GM12874 (cell line): Measurements from ENCODE around the gene COA8.

Source experiments
- TF ChIP-seq, protein P1 (sequence below): IDR thresholded peaks from 2 replicates; pipeline ENCODE4 v1.5.1; 2011; ENCODE audit warnings: low read depth, mild to moderate bottlenecking, control low read depth, low read length, moderate library complexity; ENCODE audit not compliant: insufficient read depth

Gene COA8

GRCh38 chr14:103624860-103625259 lies 62.1 kb downstream of the COA8 start:
- TF ChIP-seq, protein P1, sequence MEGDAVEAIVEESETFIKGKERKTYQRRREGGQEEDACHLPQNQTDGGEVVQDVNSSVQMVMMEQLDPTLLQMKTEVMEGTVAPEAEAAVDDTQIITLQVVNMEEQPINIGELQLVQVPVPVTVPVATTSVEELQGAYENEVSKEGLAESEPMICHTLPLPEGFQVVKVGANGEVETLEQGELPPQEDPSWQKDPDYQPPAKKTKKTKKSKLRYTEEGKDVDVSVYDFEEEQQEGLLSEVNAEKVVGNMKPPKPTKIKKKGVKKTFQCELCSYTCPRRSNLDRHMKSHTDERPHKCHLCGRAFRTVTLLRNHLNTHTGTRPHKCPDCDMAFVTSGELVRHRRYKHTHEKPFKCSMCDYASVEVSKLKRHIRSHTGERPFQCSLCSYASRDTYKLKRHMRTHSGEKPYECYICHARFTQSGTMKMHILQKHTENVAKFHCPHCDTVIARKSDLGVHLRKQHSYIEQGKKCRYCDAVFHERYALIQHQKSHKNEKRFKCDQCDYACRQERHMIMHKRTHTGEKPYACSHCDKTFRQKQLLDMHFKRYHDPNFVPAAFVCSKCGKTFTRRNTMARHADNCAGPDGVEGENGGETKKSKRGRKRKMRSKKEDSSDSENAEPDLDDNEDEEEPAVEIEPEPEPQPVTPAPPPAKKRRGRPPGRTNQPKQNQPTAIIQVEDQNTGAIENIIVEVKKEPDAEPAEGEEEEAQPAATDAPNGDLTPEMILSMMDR, result no peak

- TF ChIP-seq, protein P1, result no peak
These were observed 62.8 kb downstream of the COA8 start for GRCh38 chr14:103625356-103626095.

GRCh38 chr14:103626146-103626850 lies 63.5 kb downstream of the COA8 start:
- TF ChIP-seq, protein P1, result no peak

DNA sequence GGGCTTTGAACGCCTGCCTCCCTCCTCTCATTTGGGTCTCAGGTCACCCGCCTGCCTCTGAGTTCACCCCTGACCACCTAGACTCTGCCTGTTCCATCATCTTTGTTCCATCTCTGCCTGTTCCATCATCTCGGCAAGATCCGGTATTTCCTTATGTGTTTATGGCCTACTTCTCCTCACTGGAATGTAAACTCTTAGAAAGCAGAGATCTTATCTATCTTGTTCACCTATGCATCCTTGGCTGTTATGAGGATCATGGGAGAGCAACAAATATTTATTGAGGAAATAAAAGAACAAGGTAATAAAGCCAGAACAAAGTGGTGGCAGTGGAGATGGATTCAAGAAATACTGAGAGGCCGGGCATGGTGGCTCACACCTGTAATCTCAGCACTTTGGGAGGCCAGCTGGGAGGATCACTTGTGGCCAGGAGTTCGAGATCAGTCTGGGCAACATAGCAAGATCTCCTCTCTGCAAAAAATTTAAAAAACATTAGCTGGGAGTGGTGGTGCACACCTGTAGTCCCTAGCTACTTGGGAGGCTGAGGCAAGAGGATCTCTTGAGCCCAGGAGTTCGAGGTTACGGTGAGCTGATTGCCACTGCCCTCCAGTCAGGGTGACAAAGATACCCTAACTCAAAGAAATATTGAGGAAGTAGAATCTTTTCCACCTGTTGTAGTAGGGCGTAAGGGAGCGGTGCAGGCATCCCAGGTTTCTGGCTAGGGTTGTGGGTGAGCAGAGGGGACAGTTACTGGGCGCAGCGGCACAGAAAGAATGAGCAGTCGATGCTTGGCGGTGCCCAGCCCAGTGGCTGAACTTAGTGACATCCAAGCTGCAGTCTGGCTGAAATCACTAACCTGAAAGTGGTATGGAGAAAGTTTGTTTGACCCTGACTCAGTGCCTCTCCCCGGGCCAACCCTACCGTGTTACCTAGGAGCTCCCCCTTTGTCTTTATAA lies 64.6 kb downstream of the COA8 start:
- TF ChIP-seq, protein P1, result no peak

DNA sequence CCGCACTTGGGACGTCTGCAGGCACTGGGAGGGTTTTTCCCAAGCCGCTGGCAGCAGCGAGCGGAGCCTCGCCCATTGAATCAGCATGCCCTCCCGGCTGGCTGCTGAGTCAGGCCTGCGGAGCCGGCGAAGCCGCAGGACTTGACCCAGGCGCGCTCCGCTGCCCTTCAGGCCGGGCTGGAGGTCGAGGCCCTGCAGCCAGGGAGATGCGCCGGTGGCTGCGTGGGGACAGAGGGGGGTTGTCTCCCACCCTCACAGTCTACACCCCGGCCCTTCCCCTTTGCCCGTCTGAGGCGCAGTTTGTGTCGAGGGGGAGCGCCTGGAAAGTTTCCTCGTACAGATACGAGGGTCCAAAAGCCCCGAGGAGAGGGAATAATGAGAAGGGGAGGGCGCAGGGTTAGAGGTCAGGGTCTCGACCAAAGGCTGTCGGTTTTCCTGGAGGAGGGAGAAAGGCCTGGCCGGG lies 65.5 kb downstream of the COA8 start:
- TF ChIP-seq, protein P1, result no peak

DNA sequence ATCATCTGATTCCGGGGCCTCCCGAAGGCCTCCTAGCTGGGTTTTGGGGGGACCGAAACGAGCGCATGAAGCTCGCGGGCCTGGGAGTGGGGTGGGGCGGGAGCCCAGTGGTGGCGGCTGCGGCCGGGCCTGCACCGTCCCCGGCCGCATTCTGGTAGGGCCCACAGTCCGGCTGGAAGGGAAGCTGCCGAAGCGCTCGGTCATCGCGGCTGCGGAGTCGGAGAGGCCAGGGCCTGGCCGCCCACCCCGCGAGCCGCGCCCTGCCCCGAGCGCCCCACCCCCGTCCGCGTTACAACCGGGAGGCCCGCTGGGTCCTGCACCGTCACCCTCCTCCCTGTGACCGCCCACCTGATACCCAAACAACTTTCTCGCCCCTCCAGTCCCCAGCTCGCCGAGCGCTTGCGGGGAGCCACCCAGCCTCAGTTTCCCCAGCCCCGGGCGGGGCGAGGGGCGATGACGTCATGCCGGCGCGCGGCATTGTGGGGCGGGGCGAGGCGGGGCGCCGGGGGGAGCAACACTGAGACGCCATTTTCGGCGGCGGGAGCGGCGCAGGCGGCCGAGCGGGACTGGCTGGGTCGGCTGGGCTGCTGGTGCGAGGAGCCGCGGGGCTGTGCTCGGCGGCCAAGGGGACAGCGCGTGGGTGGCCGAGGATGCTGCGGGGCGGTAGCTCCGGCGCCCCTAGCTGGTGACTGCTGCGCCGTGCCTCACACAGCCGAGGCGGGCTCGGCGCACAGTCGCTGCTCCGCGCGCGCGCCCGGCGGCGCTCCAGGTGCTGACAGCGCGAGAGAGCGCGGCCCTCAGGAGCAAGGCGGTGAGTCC lies 66.1 kb downstream of the COA8 start, which contains the start of gene KLC1:
TSS of gene KLC1 (plus strand) at position 528 of the 819 bp plus-strand sequence. CDS start 25,354 bp downstream, outside the sequence.
- TF ChIP-seq, protein P1, result 0 out of 2 replicates have a peak, but pooled peaks have one; percentile 11
